ENCODE measurements around the gene NAT10.
"Not testable (repeated sequence)": the region's sequence is repeated elsewhere in the genome, so short reads cannot be mapped to it uniquely, and the experiment has no call there.

Gene NAT10

DNA sequence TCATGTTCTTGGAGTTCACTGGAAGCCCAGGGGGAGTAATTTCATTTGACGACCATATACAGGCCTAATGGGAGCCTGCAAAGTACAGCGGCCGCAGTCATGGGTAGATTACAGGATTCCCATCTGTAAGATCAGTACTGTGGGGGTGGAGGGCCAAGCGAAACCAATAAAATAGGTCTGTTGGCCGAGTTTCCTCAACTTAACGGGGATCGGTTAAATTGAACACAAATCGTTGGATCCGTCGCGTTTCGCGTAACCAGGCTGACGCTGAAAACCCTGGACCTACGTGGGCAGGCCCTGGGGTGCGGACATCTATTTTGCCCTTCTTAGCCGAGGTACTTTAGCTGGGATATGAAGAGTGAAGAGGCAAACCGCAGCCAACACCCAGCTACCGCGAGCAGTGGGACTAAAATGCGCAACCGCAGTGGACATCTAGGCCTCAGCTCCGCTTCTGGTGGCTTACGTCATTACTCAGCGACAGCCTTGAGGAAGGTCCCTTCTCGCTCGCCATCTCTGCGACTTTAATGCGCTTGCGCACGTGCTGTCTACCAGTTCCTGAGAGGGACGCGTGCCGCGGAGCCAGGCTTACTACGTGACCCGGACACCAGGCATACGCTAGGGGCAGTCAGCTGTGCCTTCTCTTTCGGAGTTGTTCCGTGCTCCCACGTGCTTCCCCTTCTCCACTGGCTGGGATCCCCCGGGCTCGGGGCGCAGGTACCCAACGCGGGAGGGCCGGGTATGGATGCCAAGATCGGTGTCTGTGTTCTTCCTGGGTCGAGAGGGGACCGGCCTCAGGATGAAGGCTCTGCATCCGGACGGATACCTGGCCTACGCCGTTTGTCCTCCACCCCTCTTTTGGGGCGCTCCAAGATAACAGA, at the start of gene NAT10:
TSS of gene NAT10 (plus strand) at position 551 of the 878 bp plus-strand sequence. CDS start 2,597 bp downstream, outside the sequence.
- peak; percentile 93 for DNase-seq

DNA sequence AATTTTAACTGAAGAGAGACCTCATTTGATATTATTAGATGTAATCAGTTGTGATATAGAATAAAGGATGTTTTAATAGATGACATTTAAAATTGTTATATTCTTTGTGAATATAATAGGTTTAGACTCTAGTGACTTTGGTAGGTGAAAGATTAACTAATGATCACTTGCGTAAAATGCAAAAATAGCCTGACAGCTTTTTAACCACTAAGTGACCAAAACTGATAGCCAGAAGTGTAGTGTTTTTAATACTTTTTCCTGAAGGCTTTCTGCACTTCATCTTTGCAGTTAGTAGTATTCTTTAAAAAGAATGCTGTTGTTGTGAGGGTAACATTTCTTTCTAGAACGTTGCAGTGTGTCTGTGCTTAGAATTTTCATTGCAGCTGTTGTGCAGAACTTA, 48.8 kb upstream of the NAT10 start:
- DNase-seq: no peak

DNA sequence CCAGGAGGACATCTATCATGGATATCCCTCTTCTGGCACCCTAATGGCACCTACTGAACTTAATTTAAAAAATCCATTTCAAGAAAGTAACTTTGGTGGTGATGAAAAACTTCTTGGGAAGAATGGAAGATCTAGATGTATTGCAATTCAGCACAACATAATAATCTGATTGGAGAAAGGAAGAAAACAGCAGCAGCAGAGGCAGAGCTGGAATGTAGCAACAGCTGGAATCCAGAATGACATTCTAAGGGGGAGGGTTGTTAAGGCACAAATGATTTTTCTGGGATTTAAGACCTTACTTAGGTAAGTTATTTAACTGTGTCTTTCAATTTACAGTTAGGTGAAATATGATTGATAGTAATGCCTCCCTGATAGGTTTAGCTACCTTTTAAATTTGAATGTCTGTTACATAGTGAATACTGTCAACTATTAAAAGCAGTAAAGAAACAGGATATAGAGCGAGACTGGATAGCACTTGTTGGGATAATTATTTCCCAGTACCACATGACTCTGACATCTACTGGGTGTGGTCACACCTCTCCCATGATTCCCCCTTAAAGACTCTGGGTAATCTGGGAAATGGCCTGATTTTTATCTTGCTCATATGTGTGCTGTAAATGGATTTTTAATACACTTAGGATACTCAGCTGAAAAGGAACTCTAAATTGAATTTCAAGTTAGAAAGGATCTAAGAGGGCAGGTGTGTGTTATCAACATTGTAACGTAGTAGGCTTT, 42.2 kb upstream of the NAT10 start:
- DNase-seq: no peak

DNA sequence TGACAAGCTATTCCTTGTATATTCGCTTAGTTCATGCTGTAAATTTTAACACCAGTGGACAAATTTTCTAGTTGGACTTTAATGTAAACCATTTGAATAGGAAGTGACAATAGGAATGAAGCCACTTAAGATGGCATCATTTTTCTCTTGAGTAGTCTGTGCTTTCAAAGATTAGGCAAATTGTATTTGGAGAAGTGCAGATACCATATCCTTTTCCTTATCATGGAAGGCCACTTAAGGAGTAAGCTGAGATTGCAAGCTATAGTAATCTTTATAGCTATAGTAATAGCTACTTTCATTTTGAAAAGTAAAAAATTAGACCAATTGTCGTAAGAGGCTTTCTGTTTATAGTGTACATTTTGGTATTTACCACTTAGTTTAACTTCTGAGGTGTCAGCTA, 41.1 kb upstream of the NAT10 start:
- DNase-seq: no peak

DNA sequence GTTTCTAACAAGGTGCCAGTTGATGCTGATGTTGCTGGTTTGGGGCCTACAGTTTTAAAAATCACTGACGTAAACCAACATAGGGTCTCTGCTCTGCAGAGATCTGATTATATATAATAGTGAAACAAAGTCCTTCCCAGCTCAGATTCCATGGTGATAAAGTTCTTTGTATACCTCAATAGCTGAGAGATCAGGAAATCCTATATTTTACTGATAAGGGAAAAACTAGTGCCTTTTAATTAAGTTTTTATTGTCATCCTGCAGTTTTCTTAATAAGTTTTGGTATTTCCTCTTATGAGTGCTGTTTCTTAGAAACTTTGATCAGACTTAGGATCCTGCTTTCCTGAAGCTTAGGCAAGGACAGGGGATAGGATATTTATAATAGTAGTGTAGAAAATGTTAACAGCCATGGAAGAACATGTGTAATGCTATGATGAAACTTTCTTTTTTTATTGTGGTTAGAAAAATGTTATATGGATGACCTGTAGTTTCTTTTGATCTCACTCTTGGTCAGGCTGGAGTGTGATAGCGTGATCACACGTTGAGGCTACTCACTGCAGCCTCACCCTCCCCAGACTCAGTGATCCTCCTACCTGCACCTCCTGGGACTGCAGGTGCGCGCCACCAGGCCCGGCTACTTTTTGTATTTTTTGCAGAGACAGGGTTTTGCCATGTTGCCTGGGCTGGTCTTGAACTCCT, 39.8 kb upstream of the NAT10 start:
- DNase-seq: no peak

DNA sequence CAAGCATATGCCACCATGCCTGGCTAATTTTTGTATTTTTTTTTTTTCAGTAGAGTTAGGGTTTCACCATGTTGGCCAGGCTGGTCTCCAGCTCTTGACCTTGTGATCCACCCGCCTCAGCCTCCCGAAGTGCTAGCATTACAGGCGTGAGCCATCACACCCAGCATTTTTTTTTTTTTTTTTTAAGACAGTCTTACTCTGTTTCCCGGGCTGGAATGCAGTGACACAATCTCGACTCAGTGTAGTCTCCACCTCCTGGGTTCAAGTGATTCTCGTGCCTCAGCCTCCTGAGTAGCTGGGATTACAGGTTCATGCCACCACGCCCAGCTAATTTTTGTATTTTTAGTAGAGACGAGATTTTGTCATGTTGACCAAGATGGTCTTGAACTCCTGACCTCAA, 38.7 kb upstream of the NAT10 start:
- DNase-seq: not testable (repeated sequence)

DNA sequence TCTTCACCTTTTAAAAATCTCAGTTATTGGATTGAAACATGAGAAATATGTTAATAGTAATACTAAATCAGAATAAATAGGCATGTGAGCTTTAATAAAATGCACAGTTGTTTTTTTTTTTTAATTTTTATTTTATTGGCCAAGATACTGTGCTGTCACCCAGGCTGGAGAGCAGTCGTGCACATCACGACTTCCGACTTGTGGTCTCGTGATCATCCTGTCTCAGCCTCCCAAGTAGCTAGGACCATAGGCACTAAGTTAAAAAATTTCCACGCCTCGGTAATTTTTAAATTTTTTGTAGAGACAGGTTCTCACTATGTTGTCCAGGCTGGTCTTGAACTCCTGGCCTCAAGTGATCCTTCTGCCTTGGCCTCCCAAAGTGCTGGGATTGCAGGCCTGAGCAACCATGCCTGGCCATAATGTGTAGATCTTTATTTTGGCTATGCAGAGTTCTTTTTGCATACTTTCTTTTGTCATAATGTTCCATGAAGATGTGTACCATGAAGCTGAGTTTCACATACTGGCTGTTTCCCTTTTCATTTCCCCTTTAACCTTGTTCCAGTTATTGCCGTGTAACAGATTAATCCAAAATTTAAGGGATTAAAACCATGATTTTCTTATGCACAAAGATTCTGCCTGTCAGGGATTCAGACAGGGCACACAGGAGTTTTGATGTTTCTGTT, 37.9 kb upstream of the NAT10 start:
- DNase-seq: no peak

DNA sequence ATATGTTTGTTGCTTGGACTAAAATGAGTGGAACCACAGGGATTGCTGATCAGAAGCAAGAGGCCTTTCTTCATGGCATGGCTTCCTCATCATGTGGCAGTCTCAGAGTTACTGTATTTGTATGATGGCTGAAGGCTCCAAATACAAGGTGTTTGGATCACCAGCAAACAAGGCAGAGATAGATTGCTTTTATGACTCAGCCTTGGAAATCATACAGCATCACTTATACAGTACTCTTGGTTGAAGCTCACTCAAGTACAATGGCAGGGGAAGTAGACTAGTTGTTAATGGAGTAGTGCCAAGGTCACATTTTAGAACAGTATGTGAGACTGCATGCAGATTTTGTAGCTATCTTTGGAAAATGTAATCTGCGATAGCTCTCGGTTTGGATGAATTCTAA, 37.3 kb upstream of the NAT10 start:
- no peak for DNase-seq

DNA sequence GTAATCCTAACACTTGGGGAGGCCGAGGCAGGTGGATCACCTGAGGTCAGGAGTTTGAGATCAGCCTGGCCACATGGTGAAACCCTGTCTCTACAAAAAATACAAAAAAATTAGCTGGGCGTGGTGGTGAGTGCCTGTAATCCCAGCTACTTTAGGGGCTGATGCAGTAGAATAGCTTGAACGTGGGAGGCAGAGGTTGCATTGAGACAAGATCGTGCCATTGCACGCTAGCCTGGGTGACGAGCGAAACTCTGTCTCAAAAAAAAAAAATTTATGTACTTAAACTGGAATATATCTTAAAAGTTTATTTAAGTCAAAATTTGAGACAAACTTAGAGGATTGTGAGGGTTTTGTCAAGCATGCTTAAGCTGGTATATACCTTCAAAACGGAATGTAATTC, 34.1 kb upstream of the NAT10 start:
- DNase-seq: not testable (repeated sequence)

DNA sequence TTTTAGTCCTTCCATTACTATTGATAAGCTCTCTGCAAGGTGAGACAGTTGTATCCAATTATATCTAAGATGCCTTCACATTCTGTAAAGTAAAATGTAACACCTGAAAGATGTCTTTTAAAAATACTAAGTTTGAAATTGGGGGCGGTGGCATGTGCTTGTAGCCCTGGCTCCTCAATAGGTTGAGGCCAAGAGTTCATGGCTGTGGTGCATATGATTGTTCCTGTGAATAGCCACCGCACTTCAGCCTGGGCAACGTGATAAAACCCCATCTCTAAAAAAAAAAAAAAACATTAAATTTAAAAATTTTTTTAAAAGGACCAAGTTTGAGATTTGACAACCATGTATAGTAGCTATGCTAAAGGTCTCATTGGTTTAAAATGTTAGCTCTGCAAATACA, 33.4 kb upstream of the NAT10 start:
- no peak for DNase-seq

DNA sequence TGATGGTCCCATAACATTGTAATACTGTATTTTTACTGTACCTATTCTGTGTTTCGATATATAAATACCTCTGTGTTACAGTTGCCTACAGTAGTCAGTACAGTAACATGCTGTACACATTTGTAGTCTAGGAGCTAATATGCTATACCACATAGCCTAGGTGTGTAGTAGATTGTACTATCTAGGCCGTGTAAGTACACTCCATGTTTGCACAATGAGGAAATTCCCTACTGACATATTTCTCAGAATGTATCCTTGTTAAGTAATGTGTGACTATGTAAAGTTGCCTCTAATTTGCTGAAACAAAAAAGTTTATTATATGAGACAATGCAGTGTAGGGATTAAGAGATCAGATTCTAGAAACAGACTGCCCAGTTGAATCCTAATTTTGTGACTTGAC, 32.6 kb upstream of the NAT10 start:
- DNase-seq: no peak

DNA sequence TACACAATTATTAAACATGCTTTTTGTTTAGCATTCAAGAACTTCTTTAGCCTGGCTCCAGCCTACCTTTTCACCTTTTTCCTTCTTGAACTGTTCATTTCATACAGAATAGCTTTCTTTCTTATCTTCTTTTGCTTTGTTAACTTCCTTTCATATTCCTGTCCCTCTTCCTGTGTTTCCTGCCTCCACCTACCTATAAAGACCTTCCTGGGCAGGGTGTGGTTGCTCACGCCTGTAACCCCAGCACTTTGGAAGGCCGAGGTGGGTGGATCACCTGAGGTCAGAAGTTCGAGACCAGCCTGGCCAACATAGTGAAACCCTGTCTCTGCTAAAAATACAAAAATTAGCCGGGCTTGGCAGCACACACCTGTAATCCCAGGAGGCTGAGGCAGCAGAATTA, 31.0 kb upstream of the NAT10 start:
- no peak for DNase-seq

DNA sequence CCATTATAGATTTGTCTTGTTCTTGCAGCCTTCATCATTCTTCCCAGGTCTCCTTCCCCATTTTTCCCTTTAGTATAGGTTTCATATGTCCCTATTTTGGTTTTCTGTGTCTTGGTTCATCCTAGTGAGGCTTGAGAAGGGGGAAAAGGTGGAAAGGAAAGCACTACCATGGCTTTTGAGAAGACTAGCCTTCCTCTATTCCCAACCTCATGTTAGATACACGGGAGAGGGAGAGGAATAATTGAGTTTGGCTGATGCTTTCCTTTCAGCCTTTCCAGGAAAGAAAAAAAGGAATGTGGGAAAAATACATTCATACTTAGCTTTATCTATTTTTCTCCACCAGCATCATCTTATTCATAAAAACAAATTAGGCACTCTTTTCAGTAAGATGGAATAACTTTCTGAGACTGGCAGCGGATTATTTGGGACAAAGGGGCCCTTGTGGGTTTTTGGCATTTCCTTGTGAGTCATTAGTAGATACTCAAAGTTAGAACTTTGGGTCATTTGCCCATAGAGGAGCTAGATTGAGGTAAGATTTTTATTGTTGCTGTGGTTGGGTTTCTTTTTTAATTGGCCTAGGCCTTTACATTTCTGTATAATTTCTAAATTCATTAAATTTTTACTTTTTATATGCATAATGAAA, 30.1 kb upstream of the NAT10 start:
- DNase-seq: no peak

DNA sequence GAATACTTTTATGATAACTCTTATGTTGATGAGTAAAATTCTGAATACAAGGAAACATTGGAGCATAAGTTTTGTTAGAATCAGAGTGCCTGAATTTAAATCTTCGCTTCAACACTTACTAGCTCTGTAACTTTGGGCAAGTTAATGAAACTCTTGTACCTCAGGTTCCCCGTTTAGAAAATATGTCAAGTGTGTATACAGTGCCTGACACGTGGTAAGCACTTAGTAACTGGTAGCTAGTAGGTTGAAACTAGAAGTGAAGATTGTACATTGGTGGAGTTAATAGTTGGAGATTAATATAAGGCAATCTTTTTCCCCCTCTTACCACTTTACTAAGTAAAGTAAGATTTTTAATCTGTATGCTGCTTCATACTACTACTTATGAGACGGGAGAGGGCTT, 24.8 kb upstream of the NAT10 start:
- no peak for DNase-seq

DNA sequence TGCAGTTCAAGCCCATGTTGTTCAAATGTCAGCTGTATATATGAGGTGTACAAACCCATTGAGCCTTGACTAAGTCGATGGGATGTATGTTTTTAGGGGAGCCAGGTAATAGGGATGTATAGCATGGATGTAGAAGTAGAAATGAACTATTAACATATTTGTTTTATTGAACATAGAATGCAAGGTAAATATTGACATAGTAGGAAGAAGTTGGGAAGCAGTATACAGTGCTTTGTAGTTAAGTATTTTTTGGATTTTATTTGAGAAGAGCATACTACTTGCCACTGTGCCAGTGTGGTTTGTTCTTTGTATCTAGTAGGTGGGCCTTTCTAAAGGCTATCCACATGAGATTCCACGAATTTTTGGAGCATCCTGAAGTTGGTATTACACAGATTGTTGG, 20.8 kb upstream of the NAT10 start:
- no peak for DNase-seq

DNA sequence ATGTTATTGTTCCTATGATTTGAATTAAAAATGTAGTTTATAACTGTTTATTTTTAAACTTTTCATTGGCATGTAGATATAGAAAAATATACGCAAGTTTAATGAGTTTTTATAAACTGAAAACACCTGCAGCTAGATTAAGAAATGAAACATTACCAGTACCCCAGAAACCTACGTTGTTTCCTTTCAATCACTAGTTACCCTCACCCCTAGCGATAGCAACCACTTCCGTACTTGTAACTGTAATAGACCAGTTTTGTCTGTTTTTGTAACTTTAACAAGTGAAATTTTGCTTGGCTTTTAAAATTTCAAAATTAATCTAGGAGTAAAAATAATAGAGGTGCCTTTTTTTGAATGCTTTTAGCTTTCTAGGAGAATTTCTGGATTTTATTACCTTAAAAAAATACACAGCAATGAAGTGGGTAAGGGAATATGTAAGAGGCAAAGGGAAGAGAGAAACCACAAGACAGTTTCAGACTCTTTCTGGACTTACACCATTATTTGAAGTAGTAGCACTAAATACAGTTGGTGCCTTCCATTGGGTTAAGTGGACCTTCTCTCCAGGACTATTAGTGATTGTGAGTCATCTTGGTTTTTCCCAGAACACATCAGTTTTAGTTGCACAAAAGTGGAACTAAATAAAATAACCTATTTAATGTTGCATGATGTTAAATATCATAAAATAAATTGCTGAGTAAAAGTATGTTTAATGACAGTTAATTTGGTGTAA, 18.7 kb upstream of the NAT10 start:
- DNase-seq: no peak

DNA sequence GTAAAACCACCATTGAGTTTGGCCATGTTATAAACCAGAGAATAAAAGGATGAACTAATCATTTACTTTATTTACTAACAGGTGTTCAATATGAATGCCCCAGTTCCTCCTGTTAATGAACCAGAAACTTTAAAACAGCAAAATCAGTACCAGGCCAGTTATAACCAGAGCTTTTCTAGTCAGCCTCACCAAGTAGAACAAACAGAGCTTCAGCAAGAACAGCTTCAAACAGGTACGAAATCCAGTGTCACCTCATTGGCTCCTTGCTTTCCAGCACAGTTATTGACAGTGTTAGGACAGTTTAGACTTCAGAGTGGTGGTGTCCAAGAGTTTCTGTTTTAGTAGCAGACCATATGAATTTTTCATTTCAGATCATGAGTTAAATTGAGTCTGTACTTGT, 13.6 kb upstream of the NAT10 start:
- DNase-seq: no peak

DNA sequence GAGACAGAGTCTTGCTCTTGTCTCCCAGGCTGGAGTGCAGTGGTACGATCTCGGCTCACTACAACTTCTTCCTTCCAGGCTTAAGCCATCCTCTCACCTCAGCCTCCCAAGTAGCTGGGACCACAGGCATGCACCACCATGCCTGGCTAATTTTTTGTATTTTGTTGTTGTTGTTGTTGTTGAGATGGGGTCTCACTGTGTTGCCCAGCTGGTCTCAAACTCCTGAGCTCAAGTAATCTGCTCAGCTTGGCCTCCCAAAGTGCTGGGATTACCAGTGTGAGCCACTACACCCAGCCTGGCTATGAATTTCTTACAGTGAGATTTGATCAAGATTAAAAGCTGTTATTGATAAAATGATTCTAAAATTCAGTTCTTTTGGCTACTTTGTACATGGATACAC, 10.5 kb upstream of the NAT10 start:
- not testable (repeated sequence) for DNase-seq

DNA sequence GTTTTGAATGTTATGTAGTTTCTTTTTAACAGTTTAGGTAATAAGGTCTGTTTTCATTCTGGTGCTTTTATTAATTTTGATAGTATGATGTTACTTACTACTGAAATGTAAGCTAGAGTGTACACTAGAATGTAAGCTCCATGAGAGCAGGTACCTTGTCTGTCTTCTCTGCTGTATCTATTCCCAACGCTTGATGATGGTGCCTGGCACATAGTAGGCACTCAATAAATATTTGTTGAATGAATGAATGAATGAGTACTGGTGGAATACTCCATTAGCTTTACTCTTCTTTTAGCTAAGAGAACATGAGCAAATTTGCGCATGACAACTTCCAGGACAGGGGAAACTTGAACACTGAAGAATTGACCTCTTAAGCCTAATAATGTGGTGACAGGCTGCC, 6.6 kb upstream of the NAT10 start:
- DNase-seq: no peak

DNA sequence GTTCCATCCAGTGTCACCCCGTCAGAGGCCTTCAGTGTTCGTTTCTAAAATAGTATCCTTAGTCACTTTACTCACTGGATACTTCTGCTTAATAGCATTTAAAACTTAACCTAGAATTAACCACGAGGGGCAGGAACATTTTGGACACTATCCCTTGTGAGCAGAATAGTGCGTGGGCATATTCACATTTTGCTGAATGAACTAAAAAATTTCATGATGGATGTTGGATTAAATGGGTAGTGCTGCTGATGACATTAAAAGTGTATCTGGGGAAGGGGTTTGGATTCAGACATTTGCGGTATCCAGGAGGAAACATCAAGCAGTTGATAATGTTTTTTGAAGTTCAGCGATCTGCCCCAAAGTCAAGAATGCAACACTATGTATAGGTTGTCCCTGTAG, 750 bp upstream of the NAT10 start:
- no peak for DNase-seq

DNA sequence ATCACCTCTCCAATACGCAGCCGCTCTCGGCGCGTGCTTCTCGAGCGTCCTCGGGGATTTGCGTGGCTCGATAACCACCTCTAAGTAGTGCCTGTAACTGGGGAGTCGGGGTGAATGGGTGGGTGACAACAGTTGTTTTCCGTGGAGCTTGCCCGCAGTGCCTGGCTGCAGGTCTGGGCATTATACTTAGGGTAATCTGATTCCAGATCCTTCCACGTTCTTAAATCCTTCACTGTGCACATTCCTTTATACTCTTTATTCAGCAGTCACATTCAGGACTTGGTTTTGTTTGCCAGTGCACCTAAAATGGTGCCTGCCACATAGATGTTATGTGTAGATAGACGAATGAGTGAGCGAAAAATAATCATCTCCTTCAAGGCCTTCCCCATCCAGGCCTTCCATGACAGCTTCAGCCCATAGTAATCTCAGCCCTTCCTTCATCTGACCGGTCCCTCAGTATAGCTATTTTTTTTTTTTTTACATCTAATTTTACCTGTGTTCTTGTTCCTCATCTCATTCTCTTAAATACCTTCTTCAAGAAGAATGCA, 602 bp downstream of the NAT10 start:
- no peak for DNase-seq
